K562 (cell line): Measurements from ENCODE around the gene TMEM184B. TPM values are rescaled to one million over a fixed set of nuclear protein-coding genes. Genes with fewer than 3 reads are reported as not detected.

Source experiments
- ATAC-seq: fragments of 200-7000 bp; cut with Tn5 transposase; 3 replicates; pipeline ENCODE4 v1.9.1; 2020; ENCODE audit warnings: moderate library complexity
- BruUV-seq: library from RNA; stranded (reverse); fragments of 400-500 nt; replicated peaks from 2 replicates; lab custom pipeline; 2021; lab: Mats Ljungman, UMichigan
- CTCF ChIA-PET: fragments of 300-600 bp; formaldehyde crosslinking; extraction: SDS; loops from one replicate; lab custom pipeline; 2021; ENCODE audit warnings: low intra/inter-chr PET ratio; lab: Yijun Ruan, JAX
- POLR2A ChIA-PET: fragments of 300-600, 350-650 bp; sonication (Branson Sonifier 250); formaldehyde crosslinking; extraction: SDS; loops from one replicate; lab custom pipeline; 2021; ENCODE audit warnings: antibody characterized with exemption, inconsistent platforms; lab: Yijun Ruan, JAX
- DNase-seq, 4 experiments: peaks; one replicate each; pipeline versions ENCODE4 v3.0.0 to v3.0.0-alpha.2; 2011 to 2018; ENCODE audit warnings: low spot score in 3 of 4, mixed read lengths in 3 of 4; ENCODE audit errors: extremely low read depth in 1 of 4
- FAIRE-seq: peaks from 2 replicates; lab custom pipeline; 2011; peaks lifted over from hg19 to GRCh38; lab: Jason Lieb, UNC
- H2AFZ ChIP-seq: 2 replicates; pipeline ENCODE4 v1.6.0; 2011; ENCODE audit warnings: low read depth, low read length, control low read depth, inconsistent platforms
- H3K27ac ChIP-seq: fragments of 200-600 bp; 3 replicates; pipeline ENCODE4 v1.8.0; 2011; ENCODE audit warnings: low read depth, mild to moderate bottlenecking, control low read depth, inconsistent platforms, low read length, moderate library complexity, mixed read lengths; ENCODE audit errors: extremely low read depth
- H3K27me3 ChIP-seq, 2 experiments: fragments of 300-600 bp in 1 of 2; 2 replicates in 1 of 2; 3 replicates in 1 of 2; pipeline versions ENCODE4 v1.6.0 to v1.8.0; 2011; ENCODE audit warnings: inconsistent platforms in 2 of 2, low read length in 2 of 2, mild to moderate bottlenecking in 1 of 2, mixed read lengths in 1 of 2, moderate library complexity in 1 of 2; ENCODE audit not compliant: control insufficient read depth in 2 of 2, insufficient read depth in 2 of 2
- H3K36me3 ChIP-seq: fragments of 300-600 bp; 3 replicates; pipeline ENCODE4 v1.8.0; 2011; ENCODE audit warnings: mild to moderate bottlenecking, low read length, inconsistent platforms; ENCODE audit not compliant: control insufficient read depth, insufficient read depth
- H3K4me1 ChIP-seq, 2 experiments: fragments of 200-600 bp in 1 of 2; replicated peaks in 1 of 2; 2 replicates in 1 of 2; 3 replicates in 1 of 2; pipeline versions ENCODE4 v1.5.1 to v1.8.0; 2011; ENCODE audit warnings: inconsistent platforms in 2 of 2, low read length in 2 of 2, mild to moderate bottlenecking in 1 of 2, mixed read lengths in 1 of 2, moderate library complexity in 1 of 2; ENCODE audit not compliant: control insufficient read depth in 2 of 2, insufficient read depth in 2 of 2
- H3K4me2 ChIP-seq: 2 replicates; pipeline ENCODE4 v1.6.1; 2011; ENCODE audit warnings: low read length, control low read depth, inconsistent platforms, mixed read lengths; ENCODE audit not compliant: insufficient read depth
- H3K4me3 ChIP-seq: fragments of 200-600 bp; sonication (generic), shearing (Covaris generic); 2 replicates; pipeline ENCODE4 v1.5.1; 2016; ENCODE audit warnings: control low read depth, inconsistent platforms
- H3K79me2 ChIP-seq: fragments of 200-600 bp; 3 replicates; pipeline ENCODE4 v1.8.0; 2011; ENCODE audit warnings: low read length, inconsistent platforms; ENCODE audit not compliant: control insufficient read depth, insufficient read depth
- H3K9ac ChIP-seq, 2 experiments: 2 replicates each; pipeline versions ENCODE4 v1.6.0 to v1.6.1; 2011; ENCODE audit warnings: low read depth in 2 of 2, low read length in 2 of 2, control low read depth in 1 of 2, inconsistent platforms in 1 of 2, mild to moderate bottlenecking in 1 of 2, mixed read lengths in 1 of 2; ENCODE audit not compliant: insufficient read depth in 1 of 2
- H3K9me1 ChIP-seq: one replicate; pipeline ENCODE4 v1.6.0; 2011; ENCODE audit warnings: inconsistent platforms, mild to moderate bottlenecking, low read length, moderate library complexity; ENCODE audit not compliant: control insufficient read depth, insufficient read depth
- H3K9me3 ChIP-seq: replicated peaks from 2 replicates; pipeline ENCODE4 v1.5.1; 2011; ENCODE audit warnings: low read depth, low read length, inconsistent platforms; ENCODE audit not compliant: control insufficient read depth, insufficient read depth
- H4K20me1 ChIP-seq: replicated peaks from 2 replicates; pipeline ENCODE4 v1.6.1; 2011; ENCODE audit warnings: low read length, inconsistent platforms, mixed read lengths; ENCODE audit not compliant: control insufficient read depth, insufficient read depth
- CBFA2T2 ChIP-seq: fragments of 450-650 bp; conservative IDR thresholded peaks from 2 replicates; pipeline ENCODE4 v1.6.1; 2017; ENCODE audit warnings: mild to moderate bottlenecking
- ELF4 ChIP-seq: fragments of 450-650 bp; formaldehyde crosslinking; IDR thresholded peaks from 2 replicates; pipeline ENCODE4 v1.4.0; 2022; ENCODE audit warnings: missing genetic modification characterization
- HDAC6 ChIP-seq: IDR thresholded peaks from 2 replicates; pipeline ENCODE4 v1.6.1; 2012; ENCODE audit warnings: low read depth, mild to moderate bottlenecking, control low read depth, inconsistent platforms, low read length, moderate library complexity
- SRF ChIP-seq, 2 experiments: fragments of 250-450, 450-650 bp in 1 of 2; sonication (Bioruptor Pico) in 1 of 2; sonication (generic) in 1 of 2; formaldehyde crosslinking; IDR thresholded peaks; 2 replicates each; pipeline versions ENCODE4 v1.5.0 to v1.5.1; 2020 to 2022; ENCODE audit warnings: mild to moderate bottlenecking in 1 of 2, missing genetic modification reagents in 1 of 2
- TAF9B ChIP-seq: fragments of 450-650 bp; IDR thresholded peaks from 2 replicates; pipeline ENCODE4 v1.6.1; 2018; ENCODE audit warnings: mild to moderate bottlenecking; ENCODE audit not compliant: partially characterized antibody
- WHSC1 ChIP-seq: IDR thresholded peaks from one replicate; pipeline ENCODE4 v1.6.1; 2012; ENCODE audit warnings: low read length, control low read depth, inconsistent platforms
- ZNF277 ChIP-seq: fragments of 250-450 bp; sonication (Bioruptor Pico); IDR thresholded peaks from 2 replicates; pipeline ENCODE4 v1.8.0; 2022; ENCODE audit warnings: inconsistent platforms, mild to moderate bottlenecking, moderate library complexity, borderline replicate concordance
- ZNF589 ChIP-seq: fragments of 200-800 bp; sonication (Bioruptor generic); IDR thresholded peaks from 2 replicates; pipeline ENCODE4 v1.6.1; 2016; ENCODE audit warnings: low read depth, missing genetic modification characterization, missing compliant biosample characterization
- WGBS: fragments of 100-300 bp; shearing (Covaris generic); methylation state at CpG from one replicate; pipeline ENCODE4 v1.1.6; 2016; ENCODE audit warnings: low coverage, mixed read lengths; ENCODE audit not compliant: insufficient coverage; ENCODE audit errors: missing lambda C conversion rate; 5-methylcytosine and 5-hydroxymethylcytosine counted together
- in situ Hi-C: fragments of 300-500 bp; cut with MboI; formaldehyde crosslinking; loops from 4 replicates; pipeline ENCODE4 v1.15.0; 2018; ENCODE audit warnings: inconsistent platforms, mixed read lengths
- intact Hi-C: fragments of 100-400 bp; cut with micrococcal nuclease; formaldehyde crosslinking; loops from 2 replicates; pipeline ENCODE4 v1.14.2; 2022
- polyA plus RNA-seq, 8 experiments: library from polyadenylated mRNA; depleted of rRNA in 4 of 8; stranded (reverse) in 5 of 8; unstranded in 3 of 8; fragments of >200 nt; fragmentation: Nextera tagmentation in 2 of 8; fragmentation: Illumina TruSeq in 1 of 8; extraction: Ambion mirVana in 2 of 8; extraction: Trizol in 1 of 8; gene quantifications; 2 replicates each; pipeline versions ENCODE4 v1.2.1 to v1.2.3, GENCODE V29; 2011 to 2014; ENCODE audit warnings: inconsistent platforms in 1 of 8, missing spikeins in 1 of 8
- total RNA-seq, 7 experiments: library from RNA; depleted of rRNA in 6 of 7; stranded (reverse); fragments of >200 nt in 6 of 7; fragmentation: Illumina TruSeq in 2 of 7; extraction: Trizol in 2 of 7; gene quantifications; 2 replicates each; pipeline versions ENCODE4 v1.2.1 to v1.2.3, GENCODE V29; 2011 to 2021; ENCODE audit warnings: low replicate concordance in 1 of 7
- TF ChIP-seq, protein P1 (sequence below): fragments of 250-450 bp; sonication (Bioruptor Pico); IDR thresholded peaks from 2 replicates; pipeline ENCODE4 v1.6.1; 2021; ENCODE audit warnings: mild to moderate bottlenecking

The TMEM184B gene
- total and polyA plus RNA-seq, 9 of the 15 experiments (the other 6 are each of a cell fraction or from before 2014, with no cell fraction given): 0.31 to 25.1 (median 6.2) TPM

GRCh38 chr22:38228326-38228872, 44.4 kb downstream of the TMEM184B start:
- intact Hi-C loops (no loop called here), in situ Hi-C loops (no loop called here)
- H3K79me2 ChIP-seq: no peaks in the 10 kb centered on the region
- no peaks in the 10 kb centered on the region for H3K27me3 ChIP-seq
- ATAC-seq: no peak
- WGBS: 86% methylated on average over 1 of the region's 3 CpGs
- no peak overlapping the region for H3K27ac ChIP-seq
- no peak for FAIRE-seq
- H3K4me2 ChIP-seq: no peak overlapping the region
- POLR2A ChIA-PET: interaction anchor here (0.8 kb wide), 1 partner anchor 118 kb away, joined by 3 read pairs; the partner anchor contains the start of gene BAIAP2L2
- H3K9ac ChIP-seq: no peak overlapping the region
- H3K4me1 ChIP-seq: no peaks in the 10 kb centered on the region; a peak in 2 of 5 replicates
- BruUV-seq: no TSS peak
- CTCF ChIA-PET: no interaction called here
- no peaks in the 10 kb centered on the region for H4K20me1 ChIP-seq
- H3K9me3 ChIP-seq: no peaks in the 10 kb centered on the region
- no peak overlapping the region for H3K4me3 ChIP-seq
- DNase-seq: no peak
- no peaks in the 10 kb centered on the region for H3K9me1 ChIP-seq
- TF ChIP-seq HDAC6: no peak
- TF ChIP-seq CBFA2T2: no peak
- TF ChIP-seq TAF9B: no peak
- no peak for TF ChIP-seq ZNF589 (CRISPR knock-in tag)
- no peak for TF ChIP-seq ZNF277 (CRISPR knock-in tag)
- no peak for TF ChIP-seq WHSC1
- no peak for TF ChIP-seq SRF (CRISPR knock-in tag; IDR thresholded peaks at IDR 0.05)
- TF ChIP-seq, protein P1, sequence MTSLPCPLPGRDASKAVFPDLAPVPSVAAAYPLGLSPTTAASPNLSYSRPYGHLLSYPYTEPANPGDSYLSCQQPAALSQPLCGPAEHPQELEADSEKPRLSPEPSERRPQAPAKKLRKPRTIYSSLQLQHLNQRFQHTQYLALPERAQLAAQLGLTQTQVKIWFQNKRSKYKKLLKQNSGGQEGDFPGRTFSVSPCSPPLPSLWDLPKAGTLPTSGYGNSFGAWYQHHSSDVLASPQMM (CRISPR knock-in tag): no peak
- TF ChIP-seq ELF4 (CRISPR knock-in tag): no peak
- H3K36me3 ChIP-seq: peaks cover 25% of the 10 kb centered on the region; the same call in 2 of the 3 replicates
- no peak overlapping the region for H2AFZ ChIP-seq
